Panc1 (cell line): ENCODE results near the gene KDM1B. TPM values are rescaled to one million over a fixed set of nuclear protein-coding genes. Genes with fewer than 3 reads are reported as not detected.

ENCODE experiments used
- ATAC-seq: fragments of 200-7000 bp; cut with Tn5 transposase; 2 replicates; pipeline ENCODE4 v1.9.1; 2020; ENCODE audit warnings: mild to moderate bottlenecking, moderate library complexity
- BruUV-seq: library from RNA; stranded (reverse); fragments of 400-500 nt; replicated peaks from 2 replicates; lab custom pipeline; 2021; lab: Mats Ljungman, UMichigan
- CTCF ChIA-PET: fragments of 300-600 bp; sonication (Branson Sonifier 250); formaldehyde crosslinking; loops from one replicate; lab custom pipeline; 2022; ENCODE audit warnings: antibody characterized with exemption; lab: Charles Lee
- POLR2A ChIA-PET: fragments of 300-600 bp; sonication (Branson Sonifier 250); formaldehyde crosslinking; loops from one replicate; lab custom pipeline; 2022; ENCODE audit warnings: antibody characterized with exemption; lab: Charles Lee
- DNase-seq: peaks from one replicate; pipeline ENCODE4 v3.0.0-alpha.2; 2010; ENCODE audit warnings: low read depth, low spot score
- H3K27ac ChIP-seq: 2 replicates; pipeline ENCODE4 v1.5.1; 2011; ENCODE audit warnings: mild to moderate bottlenecking, low read length, inconsistent platforms
- H3K27me3 ChIP-seq: fragments of 200-500 bp; sonication (Bioruptor generic); 2 replicates; pipeline ENCODE4 v1.6.0; 2014; ENCODE audit warnings: low read length, inconsistent platforms; ENCODE audit not compliant: control insufficient read depth, insufficient read depth
- H3K36me3 ChIP-seq: fragments of 200-500 bp; sonication (Bioruptor generic); 2 replicates; pipeline ENCODE4 v1.5.1; 2014; ENCODE audit warnings: inconsistent platforms, mild to moderate bottlenecking, low read length, moderate library complexity; ENCODE audit not compliant: control insufficient read depth, insufficient read depth
- H3K4me1 ChIP-seq: 2 replicates; pipeline ENCODE4 v1.5.1; 2011; ENCODE audit warnings: inconsistent platforms, mild to moderate bottlenecking, low read length, moderate library complexity; ENCODE audit not compliant: control insufficient read depth, insufficient read depth
- H3K4me3 ChIP-seq, 2 experiments: 2 replicates each; pipeline ENCODE4 v1.5.1; 2011 to 2012; ENCODE audit warnings: low read depth in 2 of 2, low read length in 2 of 2, mild to moderate bottlenecking in 2 of 2, inconsistent platforms in 1 of 2, moderate library complexity in 1 of 2
- H3K9me3 ChIP-seq: fragments of 200-500 bp; sonication (Bioruptor generic); 2 replicates; pipeline ENCODE4 v1.5.1; 2014; ENCODE audit warnings: low read depth, mild to moderate bottlenecking, inconsistent platforms, low read length, moderate library complexity; ENCODE audit not compliant: control insufficient read depth, insufficient read depth
- CTCF ChIP-seq: fragments of 450-650 bp; IDR thresholded peaks from 2 replicates; pipeline ENCODE4 v1.5.1; 2017; ENCODE audit warnings: mild to moderate bottlenecking
- POLR2AphosphoS5 ChIP-seq: IDR thresholded peaks from 2 replicates; pipeline ENCODE4 v1.6.1; 2012; ENCODE audit warnings: mild to moderate bottlenecking, low read depth, low read length, moderate library complexity
- SIN3A ChIP-seq: IDR thresholded peaks from 2 replicates; pipeline ENCODE4 v1.6.1; 2012; ENCODE audit warnings: low read depth, mild to moderate bottlenecking, low read length, moderate library complexity, borderline replicate concordance; ENCODE audit not compliant: insufficient read depth
- TCF7L2 ChIP-seq: IDR thresholded peaks from 2 replicates; pipeline ENCODE4 v1.6.1; 2011; ENCODE audit warnings: mild to moderate bottlenecking, low read depth, low read length, inconsistent platforms
- in situ Hi-C: cut with HindIII; loops from 2 replicates; pipeline ENCODE4 v1.10.0; 2016; ENCODE audit warnings: low sequenced_read_pairs, low pct_unique_long_range_greater_than_20kb
- intact Hi-C: fragments of 100-400 bp; cut with micrococcal nuclease; formaldehyde crosslinking; loops from one replicate; pipeline ENCODE4 v1.10.0; 2022; ENCODE audit not compliant: unreplicated experiment
- total RNA-seq: library from RNA; stranded (reverse); gene quantifications from one replicate; pipeline ENCODE4 v1.2.1, GENCODE V29; 2021; ENCODE audit not compliant: unreplicated experiment
- TF ChIP-seq, protein P1 (sequence below), 2 experiments: IDR thresholded peaks; 2 replicates each; pipeline ENCODE4 v1.6.1; 2011 to 2012; ENCODE audit warnings: low read depth in 2 of 2, control low read depth in 1 of 2, low read length in 1 of 2, mild to moderate bottlenecking in 1 of 2, moderate library complexity in 1 of 2; ENCODE audit not compliant: insufficient read depth in 1 of 2

Gene KDM1B
- total RNA-seq, 1 experiment from 2014 or later = 27.1 TPM

- CTCF ChIA-PET = no interaction called here
- intact Hi-C loops (no loop called here), in situ Hi-C loops (no loop called here)
- ATAC-seq (no peak), DNase-seq (no peak)
- Histone ChIP-seq H3K4me1 (peaks cover 4% of the 10 kb centered on the region; the same call in 1 of the 2 replicates), H3K27ac (0 out of 2 replicates have a peak overlapping the region, but pooled peaks have one; percentile 25), H3K36me3 (peaks cover 49% of the 10 kb centered on the region), H3K27me3 (no peaks in the 10 kb centered on the region), H3K4me3 (no peak overlapping the region), H3K9me3 (no peaks in the 10 kb centered on the region)
- no TSS peak for BruUV-seq
- POLR2A ChIA-PET = no interaction called here
- no peak for TF ChIP-seq TCF7L2
- no peak for TF ChIP-seq POLR2AphosphoS5
- TF ChIP-seq, protein P1, sequence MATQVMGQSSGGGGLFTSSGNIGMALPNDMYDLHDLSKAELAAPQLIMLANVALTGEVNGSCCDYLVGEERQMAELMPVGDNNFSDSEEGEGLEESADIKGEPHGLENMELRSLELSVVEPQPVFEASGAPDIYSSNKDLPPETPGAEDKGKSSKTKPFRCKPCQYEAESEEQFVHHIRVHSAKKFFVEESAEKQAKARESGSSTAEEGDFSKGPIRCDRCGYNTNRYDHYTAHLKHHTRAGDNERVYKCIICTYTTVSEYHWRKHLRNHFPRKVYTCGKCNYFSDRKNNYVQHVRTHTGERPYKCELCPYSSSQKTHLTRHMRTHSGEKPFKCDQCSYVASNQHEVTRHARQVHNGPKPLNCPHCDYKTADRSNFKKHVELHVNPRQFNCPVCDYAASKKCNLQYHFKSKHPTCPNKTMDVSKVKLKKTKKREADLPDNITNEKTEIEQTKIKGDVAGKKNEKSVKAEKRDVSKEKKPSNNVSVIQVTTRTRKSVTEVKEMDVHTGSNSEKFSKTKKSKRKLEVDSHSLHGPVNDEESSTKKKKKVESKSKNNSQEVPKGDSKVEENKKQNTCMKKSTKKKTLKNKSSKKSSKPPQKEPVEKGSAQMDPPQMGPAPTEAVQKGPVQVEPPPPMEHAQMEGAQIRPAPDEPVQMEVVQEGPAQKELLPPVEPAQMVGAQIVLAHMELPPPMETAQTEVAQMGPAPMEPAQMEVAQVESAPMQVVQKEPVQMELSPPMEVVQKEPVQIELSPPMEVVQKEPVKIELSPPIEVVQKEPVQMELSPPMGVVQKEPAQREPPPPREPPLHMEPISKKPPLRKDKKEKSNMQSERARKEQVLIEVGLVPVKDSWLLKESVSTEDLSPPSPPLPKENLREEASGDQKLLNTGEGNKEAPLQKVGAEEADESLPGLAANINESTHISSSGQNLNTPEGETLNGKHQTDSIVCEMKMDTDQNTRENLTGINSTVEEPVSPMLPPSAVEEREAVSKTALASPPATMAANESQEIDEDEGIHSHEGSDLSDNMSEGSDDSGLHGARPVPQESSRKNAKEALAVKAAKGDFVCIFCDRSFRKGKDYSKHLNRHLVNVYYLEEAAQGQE (IDR thresholded peaks at IDR 0.05; ENCODE audit: insufficient read depth in 1 of 2, low read depth in 2 of 2, low read length in 1 of 2) = no peak
- TF ChIP-seq CTCF = no peak
- no peak for TF ChIP-seq SIN3A
Observed at GRCh38 chr6:18243302-18243893, 88.2 kb downstream of the KDM1B start.

DNA sequence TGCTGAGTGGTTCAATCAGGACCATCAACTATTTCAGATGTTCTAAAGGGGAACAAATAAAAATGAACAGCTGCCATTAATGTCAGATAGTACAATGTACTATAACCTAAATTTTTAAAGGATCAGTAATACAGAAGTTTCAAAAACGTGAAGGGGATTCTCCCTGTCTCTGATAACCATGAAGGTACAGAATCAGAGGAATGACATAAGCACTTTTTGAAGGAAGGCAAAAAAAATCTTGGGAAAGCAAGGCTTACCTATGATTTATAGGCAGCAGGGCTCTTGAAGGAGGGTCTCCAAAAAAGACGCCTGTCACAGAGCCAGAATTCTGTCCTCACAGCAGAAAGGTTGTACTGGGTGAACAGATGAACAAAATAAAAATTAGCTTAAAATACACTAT is 89.0 kb downstream of the KDM1B start:
- in situ Hi-C loops = no loop called here
- ATAC-seq (no peak), DNase-seq (no peak)
- TF ChIP-seq CTCF = no peak
- TF ChIP-seq, protein P1 (IDR thresholded peaks at IDR 0.05; ENCODE audit: insufficient read depth in 1 of 2, low read depth in 2 of 2, low read length in 1 of 2) = no peak
- no peak for TF ChIP-seq POLR2AphosphoS5
- TF ChIP-seq TCF7L2 = no peak
- no peak for TF ChIP-seq SIN3A
- intact Hi-C loops = no loop called here
- Histone ChIP-seq H3K9me3 (no peaks in the 10 kb centered on the region), H3K4me1 (peaks cover 4% of the 10 kb centered on the region; the same call in 1 of the 2 replicates), H3K27ac (peak overlapping the region; percentile 4; the same call in 1 of the 2 replicates), H3K36me3 (peaks cover 56% of the 10 kb centered on the region), H3K4me3 (no peak overlapping the region), H3K27me3 (no peaks in the 10 kb centered on the region)
- POLR2A ChIA-PET = interaction anchor here (0.6 kb wide), 1 partner anchor 11 kb away, joined by 3 read pairs; no protein-coding TSS in a partner anchor
- CTCF ChIA-PET = no interaction called here
- no TSS peak for BruUV-seq
